GM19023 (cell line): ENCODE measurements around the gene SND1.
A peak's percentile ranks its signal among the peaks of the same experiment; 100 is the strongest.
"Not testable (repeated sequence)": the region's sequence is repeated elsewhere in the genome, so short reads cannot be mapped to it uniquely, and the experiment has no call there.

Experiments
- ATAC-seq: cut with Tn5 transposase; IDR thresholded peaks from one replicate; pipeline ENCODE4 v1.9.1; 2021; ENCODE audit warnings: mild to moderate bottlenecking, moderate library complexity; ENCODE audit not compliant: unreplicated experiment

The SND1 gene

DNA sequence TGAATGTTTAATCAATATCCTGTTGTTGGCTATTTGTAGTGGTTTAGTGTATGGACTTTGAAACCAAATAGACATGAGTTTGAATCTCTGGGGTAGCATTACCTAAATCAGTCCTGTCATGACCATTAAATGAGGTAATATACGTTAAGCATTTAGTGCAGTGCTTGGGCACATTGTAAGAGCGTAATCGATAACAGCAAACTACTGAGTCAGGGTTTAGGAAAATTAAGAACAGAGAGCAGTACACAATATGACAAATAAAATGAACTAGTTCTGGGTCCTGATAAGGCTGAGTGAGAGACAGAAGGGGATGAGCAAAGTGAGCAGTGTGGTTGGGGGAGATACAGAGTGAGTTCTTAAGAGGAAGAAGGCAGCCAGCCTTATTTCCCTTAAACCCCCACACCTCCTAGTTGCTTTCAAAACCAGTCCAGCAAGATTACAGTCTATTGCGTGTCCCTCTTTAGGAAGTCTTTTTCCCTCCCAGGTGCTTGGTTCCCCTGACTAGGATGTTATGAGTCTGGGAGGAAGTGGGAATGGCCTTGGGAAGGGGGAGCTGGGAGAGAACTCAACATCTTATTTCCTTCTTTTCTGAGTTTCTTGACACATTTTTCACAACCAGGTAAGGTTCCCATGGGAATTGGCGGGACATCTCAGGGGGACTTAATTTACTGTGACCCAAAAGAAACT lies 171.0 kb downstream of the SND1 start:
- ATAC-seq: no peak

GRCh38 chr7:127824682-127825081 lies 172.7 kb downstream of the SND1 start:
- no peak for ATAC-seq

DNA sequence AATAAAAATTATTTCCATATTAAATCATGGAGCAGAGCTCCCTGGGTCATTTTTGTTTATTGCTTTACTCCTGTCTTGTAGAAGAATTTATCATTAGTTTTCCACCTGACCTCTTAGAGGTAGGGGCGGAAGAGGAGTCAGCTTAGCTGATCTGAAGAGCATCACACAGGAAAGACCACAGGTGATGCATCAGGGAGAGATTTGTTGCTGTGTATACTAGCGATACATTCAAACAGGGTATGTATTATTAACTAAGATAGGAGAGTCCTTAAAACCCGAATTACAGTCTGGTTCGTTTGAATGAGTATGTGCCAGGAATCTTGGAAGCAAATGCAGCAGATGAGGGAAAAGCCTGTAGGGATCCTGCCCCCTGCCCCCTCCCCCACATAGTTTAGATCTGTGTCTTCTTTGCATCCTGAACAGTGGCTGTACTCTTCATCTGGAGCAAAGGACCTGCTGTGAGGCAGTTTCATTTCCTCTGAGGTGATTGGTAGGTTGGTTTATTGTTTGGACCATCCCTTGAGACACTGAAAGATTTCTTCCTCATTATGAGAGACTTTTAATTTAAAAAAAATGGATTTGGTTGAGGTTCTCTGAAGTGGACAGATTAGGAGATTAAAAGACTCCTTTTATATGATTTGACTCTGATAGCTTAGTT lies 177.0 kb downstream of the SND1 start:
- ATAC-seq: no peak

DNA sequence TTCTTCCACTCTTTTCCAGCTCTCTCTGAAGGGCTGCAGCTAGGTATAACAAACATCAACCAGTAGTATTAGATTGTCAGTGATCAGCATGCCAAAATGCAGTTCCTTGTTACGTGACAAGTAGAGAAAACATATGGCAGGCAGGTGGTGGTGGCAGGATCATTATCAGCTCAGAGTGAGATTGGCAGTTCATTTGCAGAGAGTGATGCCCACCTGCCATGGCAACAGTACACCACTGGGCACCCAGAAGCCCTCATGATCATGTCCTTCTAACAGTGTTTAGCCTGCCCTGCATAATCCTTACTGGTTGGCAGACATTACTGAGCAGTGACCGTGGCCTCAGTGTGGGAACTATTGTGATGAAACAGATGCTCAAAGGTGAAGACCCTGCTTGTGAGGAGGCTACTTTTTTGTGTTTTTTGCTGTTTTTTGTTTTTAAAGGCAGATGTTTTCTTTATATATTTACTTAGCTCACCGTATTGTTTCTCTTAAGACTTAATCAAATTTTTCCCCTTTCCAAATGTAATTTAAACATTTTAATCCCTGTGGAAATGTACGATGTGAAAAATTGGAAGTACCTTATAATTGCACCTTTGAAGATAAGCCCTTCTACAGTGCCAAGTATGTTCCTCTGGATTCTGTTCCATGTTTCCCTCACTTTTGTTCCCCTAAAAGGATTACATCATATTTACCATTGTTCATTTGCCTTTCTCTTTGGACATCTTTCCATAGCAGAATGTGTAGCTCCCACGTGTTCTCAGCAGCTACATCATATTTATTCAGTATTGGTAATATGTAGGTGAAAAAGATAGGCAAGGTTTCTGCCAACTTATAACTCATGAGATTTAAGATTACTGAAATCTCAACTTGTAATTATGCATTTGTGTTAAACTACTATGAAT lies 179.6 kb downstream of the SND1 start:
- ATAC-seq: no peak

DNA sequence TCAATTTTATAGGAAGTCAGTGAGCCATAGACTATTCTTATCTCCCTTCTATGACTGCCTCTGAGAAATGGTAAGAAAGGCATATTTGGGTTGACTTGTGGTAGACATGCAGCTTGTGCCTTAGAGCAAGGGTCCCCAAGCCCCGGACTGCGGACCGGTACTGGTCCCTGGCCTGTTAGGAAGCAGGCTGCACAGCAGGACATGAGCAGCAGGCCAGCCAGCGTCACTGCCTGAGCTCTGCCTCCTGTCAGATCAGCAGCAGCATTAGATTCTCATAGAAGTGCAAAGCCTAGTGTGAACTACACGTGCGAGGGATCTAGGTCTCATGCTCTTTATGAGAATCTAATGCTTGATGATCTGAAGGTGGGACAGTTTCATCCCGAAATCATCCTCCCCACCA lies 180.6 kb downstream of the SND1 start:
- no peak for ATAC-seq

- ATAC-seq: no peak
Observed at GRCh38 chr7:127833641-127834040, 181.6 kb downstream of the SND1 start.

GRCh38 chr7:127835679-127836078 lies 183.7 kb downstream of the SND1 start:
- no peak for ATAC-seq

DNA sequence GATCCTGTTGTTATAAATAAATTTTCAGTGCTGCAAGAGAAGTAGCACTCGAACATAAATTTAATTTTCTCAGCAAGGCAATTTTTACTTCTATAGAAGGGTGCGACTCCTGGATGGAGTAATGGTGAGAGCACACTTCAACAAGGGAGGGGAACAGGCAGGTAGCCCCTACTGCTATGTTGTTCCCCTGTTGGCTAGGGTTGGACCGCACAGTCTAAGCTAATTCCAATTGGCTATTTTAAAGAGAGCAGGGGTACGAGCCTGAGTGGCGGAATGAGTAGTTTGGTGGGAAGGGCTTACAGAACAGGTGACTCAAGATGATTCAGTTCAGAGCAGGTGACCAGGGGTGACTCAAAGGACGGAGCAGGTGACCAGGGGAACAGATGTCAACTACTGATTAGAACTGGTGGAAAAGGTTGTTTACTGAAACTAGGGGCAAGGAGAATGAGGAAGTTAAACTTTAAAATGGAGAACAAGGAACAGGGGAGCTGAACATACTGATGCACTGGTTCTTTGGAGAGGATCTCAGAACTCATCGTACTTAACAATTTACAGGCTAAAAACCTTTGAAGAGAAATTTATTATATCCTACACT lies 185.9 kb downstream of the SND1 start:
- not testable (repeated sequence) for ATAC-seq

DNA sequence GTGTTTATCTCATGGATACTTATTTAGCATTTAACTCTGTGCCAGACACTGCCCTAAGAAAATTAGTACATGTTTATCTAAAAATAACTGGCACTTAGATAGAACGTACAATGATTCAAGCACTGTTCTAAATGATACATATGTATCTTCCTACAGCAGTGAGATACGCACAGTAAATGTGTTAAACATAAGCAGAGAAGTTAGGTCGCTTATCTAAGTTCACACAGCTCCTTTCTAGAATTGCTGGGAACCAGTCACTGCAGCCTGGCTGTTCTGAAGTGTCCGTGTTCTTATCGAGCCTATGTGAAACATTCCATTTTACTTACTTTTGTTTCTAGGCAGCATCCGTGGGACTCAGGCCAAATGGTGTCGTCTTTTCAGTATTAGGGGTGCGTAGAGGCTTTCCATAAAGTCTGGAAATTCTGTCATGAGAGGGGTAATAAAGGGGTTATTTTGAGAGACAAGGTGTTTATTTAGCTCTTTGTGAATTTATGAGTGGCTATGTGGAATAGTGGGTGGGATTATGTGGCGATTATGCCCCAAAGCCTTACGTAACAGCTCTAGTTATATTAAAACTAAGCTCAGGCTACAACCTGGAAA lies 186.9 kb downstream of the SND1 start:
- ATAC-seq: no peak

DNA sequence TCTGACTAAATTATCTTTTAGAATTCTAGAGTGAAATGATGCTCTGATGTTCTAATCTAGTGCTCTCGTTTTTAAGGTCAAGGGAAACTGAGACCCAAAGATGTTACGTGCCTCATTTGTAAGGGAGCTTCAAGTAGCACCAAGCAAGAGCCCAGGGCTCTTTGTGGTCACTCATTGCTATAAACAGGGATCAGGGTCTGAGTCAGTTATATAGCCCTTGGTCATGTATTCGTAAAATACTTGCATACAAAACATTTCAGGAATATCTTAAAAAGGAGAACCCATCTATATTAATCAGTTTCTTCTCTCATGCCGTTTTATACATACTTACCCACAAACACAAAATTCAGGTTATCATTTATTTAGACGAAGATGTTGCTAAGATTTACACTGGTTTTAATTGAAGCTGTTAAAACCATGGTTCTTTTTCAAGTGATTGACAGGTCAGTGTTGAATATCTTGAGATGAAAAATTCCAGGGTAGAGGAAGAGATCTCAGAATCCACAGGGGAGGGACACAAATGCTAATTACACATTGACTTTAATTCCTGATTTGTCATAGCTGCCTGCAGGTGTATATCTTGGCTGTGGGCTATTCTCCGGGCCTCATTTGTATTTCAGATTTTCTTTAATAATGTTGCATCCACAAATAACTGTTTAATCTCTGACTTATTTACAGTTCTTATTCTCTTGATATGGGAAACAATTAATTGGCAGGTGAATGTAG lies 188.4 kb downstream of the SND1 start:
- no peak for ATAC-seq

- no peak for ATAC-seq
Observed at GRCh38 chr7:127844165-127844564, 192.2 kb downstream of the SND1 start.

DNA sequence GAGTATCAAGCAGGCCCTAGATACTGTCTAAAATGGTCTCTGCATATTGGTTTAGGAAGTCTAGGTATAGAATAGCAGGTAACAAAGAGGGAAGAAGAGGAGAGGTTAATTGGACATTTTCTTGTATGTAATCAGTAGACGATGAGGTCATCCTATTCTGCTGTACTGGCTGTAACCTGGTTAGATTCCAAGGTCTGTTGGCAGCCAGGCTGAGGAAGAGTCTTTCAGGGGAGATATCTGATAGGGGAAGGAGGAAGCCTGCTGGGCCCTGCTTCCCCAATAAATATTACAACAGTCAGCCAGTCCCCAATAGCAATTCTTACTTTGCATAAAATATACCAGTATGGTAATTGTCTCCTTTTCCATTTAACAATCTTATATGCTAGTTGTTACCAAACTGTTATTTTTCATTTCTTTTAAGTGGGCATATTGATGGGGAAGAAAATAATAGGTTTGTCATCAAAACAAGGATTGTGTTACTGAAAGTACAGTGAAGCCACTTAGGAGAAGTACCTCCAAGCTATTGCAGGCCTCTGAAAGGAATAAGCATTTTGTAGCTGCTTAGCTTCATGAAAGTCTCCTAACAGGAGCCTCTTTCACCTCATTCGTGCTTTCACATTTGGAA lies 192.8 kb downstream of the SND1 start:
- ATAC-seq: no peak

GRCh38 chr7:127845522-127846214 lies 193.7 kb downstream of the SND1 start:
- ATAC-seq: no peak

GRCh38 chr7:127847641-127848040 lies 195.6 kb downstream of the SND1 start:
- ATAC-seq: no peak

DNA sequence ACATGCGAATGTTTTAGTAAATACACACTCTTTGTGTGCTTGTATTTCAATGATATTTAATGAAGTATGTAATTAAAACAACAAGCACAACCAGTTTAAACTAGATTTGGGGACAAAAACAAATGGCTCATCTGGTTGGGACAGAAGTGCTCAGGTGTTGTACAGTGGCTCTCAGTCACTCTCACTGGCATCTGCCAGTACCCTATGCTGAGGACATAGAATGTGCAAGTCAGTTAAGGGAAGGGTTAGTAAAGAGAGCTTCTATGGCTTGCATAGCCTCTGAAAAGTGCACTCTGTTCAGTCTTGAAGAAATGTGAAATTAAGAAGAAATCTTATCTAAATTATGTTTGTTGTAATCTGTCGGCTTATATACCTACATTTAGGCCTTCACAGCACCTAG lies 196.2 kb downstream of the SND1 start:
- no peak for ATAC-seq

DNA sequence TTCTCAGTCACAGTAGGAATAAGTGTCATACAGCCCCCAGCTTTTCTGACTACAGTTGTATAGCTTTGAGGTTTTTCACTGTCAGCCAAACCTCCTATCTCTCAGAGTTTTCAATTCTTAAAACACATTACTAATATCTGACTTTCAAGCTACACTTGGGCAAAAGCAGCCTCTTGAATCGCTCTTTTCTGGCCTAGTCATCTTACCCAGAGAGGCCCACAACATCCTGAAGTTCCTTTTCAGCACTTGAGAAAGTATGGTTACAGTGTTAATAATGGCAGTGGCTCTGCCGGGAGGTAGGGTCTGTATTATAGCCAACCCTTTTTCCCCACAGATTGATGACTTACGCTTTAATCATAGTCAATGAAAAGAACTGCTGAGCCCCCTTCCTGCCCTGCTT lies 198.2 kb downstream of the SND1 start:
- peak; percentile 48 for ATAC-seq

DNA sequence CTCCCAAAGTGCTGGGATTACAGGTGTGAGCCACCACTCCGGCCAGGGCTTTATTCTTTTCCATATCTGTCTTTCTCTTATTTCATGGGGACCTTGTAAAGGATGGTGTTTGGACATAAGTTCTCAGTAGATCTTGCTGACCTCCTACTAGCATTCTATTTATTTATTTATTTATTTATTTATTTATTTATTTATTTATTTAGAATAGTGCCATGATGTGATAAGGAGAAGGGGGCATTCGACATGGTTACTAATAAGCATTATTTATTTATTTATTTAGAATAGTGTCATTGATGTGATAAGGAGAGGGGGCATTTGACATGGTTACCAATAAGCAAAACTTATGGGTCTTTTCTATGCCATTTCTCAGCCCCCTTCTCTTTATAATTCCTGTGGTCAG lies 202.4 kb downstream of the SND1 start:
- ATAC-seq: no peak

GRCh38 chr7:127857464-127857841 lies 205.5 kb downstream of the SND1 start:
- ATAC-seq: no peak
